GM10266 (cell line): Measurements from ENCODE around the gene PEX5.

Experiments
- DNase-seq: peaks from one replicate; pipeline ENCODE4 v3.0.0; 2012; ENCODE audit errors: extremely low spot score
- TF ChIP-seq, protein P1 (sequence below): IDR thresholded peaks from 2 replicates; pipeline ENCODE4 v1.5.1; 2012; ENCODE audit warnings: mild to moderate bottlenecking, low read depth; ENCODE audit not compliant: control insufficient read depth, insufficient read depth; ENCODE audit errors: missing control alignments

The PEX5 gene

GRCh38 chr12:7154042-7154441, 35.4 kb upstream of the PEX5 start:
- TF ChIP-seq, protein P1, sequence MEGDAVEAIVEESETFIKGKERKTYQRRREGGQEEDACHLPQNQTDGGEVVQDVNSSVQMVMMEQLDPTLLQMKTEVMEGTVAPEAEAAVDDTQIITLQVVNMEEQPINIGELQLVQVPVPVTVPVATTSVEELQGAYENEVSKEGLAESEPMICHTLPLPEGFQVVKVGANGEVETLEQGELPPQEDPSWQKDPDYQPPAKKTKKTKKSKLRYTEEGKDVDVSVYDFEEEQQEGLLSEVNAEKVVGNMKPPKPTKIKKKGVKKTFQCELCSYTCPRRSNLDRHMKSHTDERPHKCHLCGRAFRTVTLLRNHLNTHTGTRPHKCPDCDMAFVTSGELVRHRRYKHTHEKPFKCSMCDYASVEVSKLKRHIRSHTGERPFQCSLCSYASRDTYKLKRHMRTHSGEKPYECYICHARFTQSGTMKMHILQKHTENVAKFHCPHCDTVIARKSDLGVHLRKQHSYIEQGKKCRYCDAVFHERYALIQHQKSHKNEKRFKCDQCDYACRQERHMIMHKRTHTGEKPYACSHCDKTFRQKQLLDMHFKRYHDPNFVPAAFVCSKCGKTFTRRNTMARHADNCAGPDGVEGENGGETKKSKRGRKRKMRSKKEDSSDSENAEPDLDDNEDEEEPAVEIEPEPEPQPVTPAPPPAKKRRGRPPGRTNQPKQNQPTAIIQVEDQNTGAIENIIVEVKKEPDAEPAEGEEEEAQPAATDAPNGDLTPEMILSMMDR = no peak
- DNase-seq = no peak

GRCh38 chr12:7154901-7155470, 34.5 kb upstream of the PEX5 start:
- DNase-seq = no peak
- TF ChIP-seq, protein P1 = no peak

GRCh38 chr12:7155471-7156034, 33.9 kb upstream of the PEX5 start:
- TF ChIP-seq, protein P1 = no peak
- DNase-seq = no peak

GRCh38 chr12:7156259-7157197, 33.0 kb upstream of the PEX5 start:
- TF ChIP-seq, protein P1 = no peak
- DNase-seq = no peak

DNA sequence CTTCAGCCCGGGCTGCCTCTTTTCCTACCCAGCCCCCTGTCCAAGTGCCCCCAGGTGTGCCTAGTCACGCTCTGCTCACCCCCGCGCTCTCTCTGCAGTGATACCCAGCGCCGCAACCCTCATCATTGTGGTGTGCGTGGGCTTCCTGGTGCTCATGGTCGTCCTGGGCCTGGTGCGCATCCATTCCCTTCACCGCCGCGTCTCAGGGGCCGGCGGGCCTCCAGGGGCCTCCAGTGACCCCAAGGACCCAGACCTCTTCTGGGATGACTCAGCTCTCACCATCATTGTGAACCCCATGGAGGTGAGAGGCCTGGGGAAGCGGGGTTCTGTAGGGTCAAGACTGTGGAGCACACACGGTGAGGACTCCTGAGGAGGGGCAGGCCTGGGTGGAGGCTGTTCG, 32.1 kb upstream of the PEX5 start:
- TF ChIP-seq, protein P1 = no peak
- no peak for DNase-seq

DNA sequence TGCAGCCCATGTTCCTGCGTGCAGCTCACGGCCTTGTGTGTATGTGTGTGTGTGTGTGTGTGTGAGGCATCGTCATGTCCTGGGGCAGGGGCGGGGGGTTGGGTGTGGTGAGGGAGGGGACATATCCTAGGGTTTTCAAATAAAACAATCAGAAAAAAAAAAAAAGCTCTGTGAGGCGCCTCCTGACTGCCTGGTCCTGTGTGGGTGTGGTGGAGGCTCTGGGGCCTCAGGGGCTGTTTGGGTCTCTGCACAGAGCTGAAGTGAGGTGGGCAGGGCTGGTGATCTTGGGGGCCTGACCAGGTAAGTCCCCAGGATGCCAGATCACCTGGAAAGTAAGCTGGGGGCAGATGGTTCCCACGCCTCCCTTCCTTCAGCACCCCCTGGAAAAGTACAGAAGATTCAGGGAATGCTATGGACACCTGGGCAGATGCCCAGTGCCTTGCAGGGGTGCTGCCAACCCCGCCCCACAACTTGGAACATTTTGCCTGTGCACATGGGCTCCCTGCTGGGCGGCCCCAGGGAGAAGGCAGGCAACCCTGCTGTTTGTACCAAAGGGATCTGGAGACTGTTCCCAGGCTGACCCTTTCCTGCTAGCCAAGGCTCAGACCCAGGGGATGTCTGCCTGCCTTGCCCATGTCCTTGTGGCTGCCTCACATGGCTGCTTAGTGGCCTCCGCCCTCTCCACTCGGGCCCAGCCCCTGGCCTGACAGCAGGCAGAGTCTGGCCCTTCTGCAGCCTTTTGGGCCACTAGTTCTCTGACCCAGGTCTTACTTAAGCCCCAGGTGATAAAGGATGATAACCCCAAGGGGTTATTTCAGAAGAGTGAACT, 30.5 kb upstream of the PEX5 start:
- TF ChIP-seq, protein P1 = no peak
- DNase-seq = no peak
